Liver (tissue), 9 donors: Measurements from ENCODE around the gene FOXRED2. TPM values are rescaled to one million over a fixed set of nuclear protein-coding genes. Genes with fewer than 3 reads are reported as not detected.

Experiments
- DNase-seq: peaks from one replicate; pipeline ENCODE4 v3.0.0-alpha.2; 2017; ENCODE audit warnings: low spot score
- H3K27ac ChIP-seq, 2 donors: one replicate each; pipeline ENCODE4 v1.7.0; 2013; ENCODE audit warnings: inconsistent platforms in 2 of 2, low read length in 2 of 2, control low read depth in 1 of 2, low read depth in 1 of 2, mild to moderate bottlenecking in 1 of 2
- H3K27me3 ChIP-seq, 4 donors: one replicate each; pipeline versions ENCODE4 v1.6.1 to v1.7.0; 2013; ENCODE audit warnings: low read length in 3 of 4, inconsistent platforms in 1 of 4, mild to moderate bottlenecking in 1 of 4, moderate library complexity in 1 of 4; ENCODE audit not compliant: control insufficient read depth in 4 of 4, insufficient read depth in 4 of 4
- H3K36me3 ChIP-seq, 4 donors: one replicate each; pipeline versions ENCODE4 v1.6.1 to v1.7.0; 2013; ENCODE audit warnings: low read length in 3 of 4, mild to moderate bottlenecking in 3 of 4, low read depth in 1 of 4, moderate library complexity in 1 of 4; ENCODE audit not compliant: control insufficient read depth in 4 of 4, insufficient read depth in 3 of 4
- H3K4me1 ChIP-seq, 4 donors: one replicate each; pipeline versions ENCODE4 v1.6.1 to v1.7.0; 2013; ENCODE audit warnings: low read length in 3 of 4, mild to moderate bottlenecking in 3 of 4, moderate library complexity in 1 of 4; ENCODE audit not compliant: control insufficient read depth in 4 of 4, insufficient read depth in 4 of 4
- H3K4me3 ChIP-seq, 3 donors: one replicate each; pipeline versions ENCODE4 v1.6.1 to v1.7.0; 2013; ENCODE audit warnings: low read length in 3 of 3, control low read depth in 1 of 3, low read depth in 1 of 3, mild to moderate bottlenecking in 1 of 3
- H3K9ac ChIP-seq, 2 donors: one replicate each; pipeline ENCODE4 v1.7.0; 2013; ENCODE audit warnings: low read length in 2 of 2, mild to moderate bottlenecking in 2 of 2, moderate library complexity in 2 of 2, control low read depth in 1 of 2, low read depth in 1 of 2
- H3K9me3 ChIP-seq, 4 donors: one replicate each; pipeline versions ENCODE4 v1.6.1 to v1.7.0; 2013; ENCODE audit warnings: low read length in 3 of 4; ENCODE audit not compliant: control insufficient read depth in 4 of 4
- FOXA1 ChIP-seq: IDR thresholded peaks from 2 replicates; pipeline ENCODE4 v1.6.1; 2016; ENCODE audit warnings: antibody characterized with exemption
- FOXA2 ChIP-seq: IDR thresholded peaks from 2 replicates; pipeline ENCODE4 v1.6.1; 2016; ENCODE audit warnings: antibody characterized with exemption
- GABPA ChIP-seq, 2 donors: IDR thresholded peaks in 1 of 2; conservative IDR thresholded peaks in 1 of 2; 2 replicates each; pipeline ENCODE4 v1.6.1; 2016; ENCODE audit warnings: antibody characterized with exemption in 2 of 2, mild to moderate bottlenecking in 1 of 2, moderate library complexity in 1 of 2
- HNF4A ChIP-seq, 2 donors: conservative IDR thresholded peaks; 2 replicates each; pipeline ENCODE4 v1.6.1; 2016; ENCODE audit warnings: antibody characterized with exemption in 2 of 2, mild to moderate bottlenecking in 2 of 2
- HNF4G ChIP-seq: IDR thresholded peaks from 2 replicates; pipeline ENCODE4 v1.6.1; 2016; ENCODE audit warnings: antibody characterized with exemption
- JUND ChIP-seq, 2 donors: IDR thresholded peaks; 2 replicates each; pipeline ENCODE4 v1.6.1; 2016; ENCODE audit warnings: antibody characterized with exemption in 2 of 2
- NR2F2 ChIP-seq: IDR thresholded peaks from 2 replicates; pipeline ENCODE4 v1.6.1; 2016; ENCODE audit warnings: antibody characterized with exemption
- RAD21 ChIP-seq, 2 donors: IDR thresholded peaks; 2 replicates each; pipeline ENCODE4 v1.6.1; 2016; ENCODE audit warnings: antibody characterized with exemption in 2 of 2, mild to moderate bottlenecking in 2 of 2
- RXRA ChIP-seq, 2 donors: IDR thresholded peaks; 2 replicates each; pipeline ENCODE4 v1.6.1; 2017 to 2018; ENCODE audit warnings: antibody characterized with exemption in 2 of 2, mild to moderate bottlenecking in 1 of 2
- TAF1 ChIP-seq: conservative IDR thresholded peaks from 2 replicates; pipeline ENCODE4 v1.6.1; 2016; ENCODE audit warnings: antibody characterized with exemption, mild to moderate bottlenecking
- YY1 ChIP-seq: IDR thresholded peaks from 2 replicates; pipeline ENCODE4 v1.6.1; 2016; ENCODE audit warnings: antibody characterized with exemption, mild to moderate bottlenecking
- WGBS: extraction: QIAGEN DNeasy Blood & Tissue Kit; methylation state at CpG from one replicate; pipeline ENCODE4 v1.1.7; 2013; 5-methylcytosine and 5-hydroxymethylcytosine counted together
- polyA plus RNA-seq, 2 donors: library from polyadenylated mRNA; stranded (reverse) in 1 of 2; unstranded in 1 of 2; fragments of 200-250 nt in 1 of 2; fragments of >200 nt in 1 of 2; fragmentation: Nextera tagmentation in 1 of 2; extraction: Ambion mirVana in 1 of 2; gene quantifications; one replicate each; pipeline versions ENCODE4 v1.2.1 to v1.2.3, GENCODE V29; 2013 to 2015
- total RNA-seq, 2 donors: library from RNA; depleted of rRNA; stranded (reverse); fragments of >200 nt; gene quantifications; one replicate each; pipeline ENCODE4 v1.2.3, GENCODE V29; 2014
- TF ChIP-seq, protein P1 (sequence below): IDR thresholded peaks from 2 replicates; pipeline ENCODE4 v1.6.1; 2016; ENCODE audit warnings: antibody characterized with exemption, mild to moderate bottlenecking
- donor health status: healthy.
- donor health status: healthy.
- donor health status: healthy.
- donor health status: healthy.
- donor health status: healthy.

The FOXRED2 gene
- total and polyA plus RNA-seq, 4 donors: 5.1 to 15.0 (median 7.3) TPM

DNA sequence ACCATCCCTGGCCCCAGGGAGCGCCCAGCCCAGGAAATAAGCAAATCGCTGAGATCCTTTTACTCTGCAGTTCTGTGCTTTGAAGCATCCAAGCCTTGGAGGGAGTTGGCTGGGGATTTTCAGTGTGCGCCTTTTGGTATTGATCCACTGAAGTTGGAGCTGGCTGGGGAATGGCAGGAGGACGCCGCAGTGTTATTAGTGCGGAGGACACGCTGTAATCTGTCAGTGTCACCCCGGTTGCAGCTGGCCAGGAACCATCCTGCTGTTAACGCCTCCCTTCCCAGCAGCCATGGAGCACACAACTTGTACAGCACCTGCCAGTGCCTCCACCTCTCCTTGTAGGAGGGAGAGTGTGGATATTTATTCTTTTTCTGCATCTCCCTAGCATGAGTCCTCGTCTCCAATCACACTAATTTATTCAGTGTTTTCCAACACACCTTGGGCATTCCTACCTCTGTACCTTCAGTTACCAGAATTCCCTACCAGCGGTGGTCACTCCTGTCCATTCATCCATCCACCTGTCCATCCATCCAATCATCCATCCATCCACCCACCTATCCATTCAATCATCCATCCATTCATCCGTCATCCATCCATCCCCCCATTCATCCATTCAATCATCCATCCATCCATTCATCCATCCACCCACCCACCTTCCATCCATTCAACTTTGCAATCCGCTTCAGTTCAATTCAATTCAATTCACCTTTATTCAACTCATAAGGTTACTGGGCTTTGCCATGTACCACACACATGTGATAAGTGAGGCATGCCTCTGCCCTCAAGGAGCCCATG, 44.1 kb upstream of the FOXRED2 start:
- TF ChIP-seq JUND (IDR thresholded peaks at IDR 0.05) (no peak), NR2F2 (no peak), GABPA (IDR thresholded peaks at IDR 0.05 in 1 of 2, conservative IDR thresholded peaks at IDR 0.05 in 1 of 2) (no peak), TAF1 (no peak), YY1 (no peak), RAD21 (IDR thresholded peaks at IDR 0.05) (no peak), FOXA2 (no peak), HNF4A (conservative IDR thresholded peaks at IDR 0.05) (no peak)
- TF ChIP-seq, protein P1, sequence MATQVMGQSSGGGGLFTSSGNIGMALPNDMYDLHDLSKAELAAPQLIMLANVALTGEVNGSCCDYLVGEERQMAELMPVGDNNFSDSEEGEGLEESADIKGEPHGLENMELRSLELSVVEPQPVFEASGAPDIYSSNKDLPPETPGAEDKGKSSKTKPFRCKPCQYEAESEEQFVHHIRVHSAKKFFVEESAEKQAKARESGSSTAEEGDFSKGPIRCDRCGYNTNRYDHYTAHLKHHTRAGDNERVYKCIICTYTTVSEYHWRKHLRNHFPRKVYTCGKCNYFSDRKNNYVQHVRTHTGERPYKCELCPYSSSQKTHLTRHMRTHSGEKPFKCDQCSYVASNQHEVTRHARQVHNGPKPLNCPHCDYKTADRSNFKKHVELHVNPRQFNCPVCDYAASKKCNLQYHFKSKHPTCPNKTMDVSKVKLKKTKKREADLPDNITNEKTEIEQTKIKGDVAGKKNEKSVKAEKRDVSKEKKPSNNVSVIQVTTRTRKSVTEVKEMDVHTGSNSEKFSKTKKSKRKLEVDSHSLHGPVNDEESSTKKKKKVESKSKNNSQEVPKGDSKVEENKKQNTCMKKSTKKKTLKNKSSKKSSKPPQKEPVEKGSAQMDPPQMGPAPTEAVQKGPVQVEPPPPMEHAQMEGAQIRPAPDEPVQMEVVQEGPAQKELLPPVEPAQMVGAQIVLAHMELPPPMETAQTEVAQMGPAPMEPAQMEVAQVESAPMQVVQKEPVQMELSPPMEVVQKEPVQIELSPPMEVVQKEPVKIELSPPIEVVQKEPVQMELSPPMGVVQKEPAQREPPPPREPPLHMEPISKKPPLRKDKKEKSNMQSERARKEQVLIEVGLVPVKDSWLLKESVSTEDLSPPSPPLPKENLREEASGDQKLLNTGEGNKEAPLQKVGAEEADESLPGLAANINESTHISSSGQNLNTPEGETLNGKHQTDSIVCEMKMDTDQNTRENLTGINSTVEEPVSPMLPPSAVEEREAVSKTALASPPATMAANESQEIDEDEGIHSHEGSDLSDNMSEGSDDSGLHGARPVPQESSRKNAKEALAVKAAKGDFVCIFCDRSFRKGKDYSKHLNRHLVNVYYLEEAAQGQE: no peak
- Histone ChIP-seq H3K4me1 (no peaks in the 10 kb centered on the region), H3K4me3 (no peak overlapping the region), H3K36me3 (no peaks in the 10 kb centered on the region), H3K27me3 (peaks cover 0 to 2% (median 2%) of the 10 kb centered on the region in 4 donors), H3K27ac (no peak overlapping the region), H3K9ac (no peak overlapping the region), H3K9me3 (no peaks in the 10 kb centered on the region)
- no peak for DNase-seq
- 64% methylated on average over 13 of the region's 13 CpGs for WGBS

DNA sequence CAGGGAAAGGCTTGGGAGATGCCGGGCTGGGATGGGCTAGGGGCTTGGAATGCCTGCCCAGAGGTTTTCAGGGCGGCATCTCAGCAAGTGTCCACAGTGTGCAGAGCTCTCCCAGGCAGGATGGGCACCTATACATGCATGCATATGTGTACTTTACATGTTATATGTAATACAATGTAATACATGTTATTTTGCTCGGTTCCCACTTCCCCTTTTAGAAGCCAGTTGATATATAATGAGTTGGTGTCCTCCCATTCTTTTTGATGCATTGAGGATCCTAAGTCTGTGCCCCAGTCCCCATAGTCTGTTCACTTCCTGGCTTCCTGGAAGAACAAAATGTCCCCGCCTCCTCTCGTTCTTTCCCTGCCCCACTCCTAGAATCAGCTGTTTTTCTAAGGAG, 42.2 kb upstream of the FOXRED2 start:
- H3K27me3 ChIP-seq: peaks cover 0 to 2% (median 2%) of the 10 kb centered on the region in 4 donors
- H3K27ac ChIP-seq: no peak overlapping the region
- no peaks in the 10 kb centered on the region for H3K9me3 ChIP-seq
- no peak for TF ChIP-seq FOXA2
- no peak for TF ChIP-seq RXRA (IDR thresholded peaks at IDR 0.05)
- TF ChIP-seq YY1: no peak
- no peak for TF ChIP-seq JUND (IDR thresholded peaks at IDR 0.05)
- TF ChIP-seq RAD21 (IDR thresholded peaks at IDR 0.05): no peak
- no peak for TF ChIP-seq FOXA1
- no peak for TF ChIP-seq TAF1
- no peak for TF ChIP-seq GABPA (IDR thresholded peaks at IDR 0.05 in 1 of 2, conservative IDR thresholded peaks at IDR 0.05 in 1 of 2)
- TF ChIP-seq HNF4G: no peak
- TF ChIP-seq, protein P1: no peak
- no peaks in the 10 kb centered on the region for H3K4me1 ChIP-seq
- H3K36me3 ChIP-seq: no peaks in the 10 kb centered on the region
- H3K4me3 ChIP-seq: no peak overlapping the region
- H3K9ac ChIP-seq: no peak overlapping the region
- DNase-seq: no peak
- WGBS: 54% methylated on average over 5 of the region's 5 CpGs
